Uterus (tissue), 4 donors: Measurements from ENCODE around the gene TFDP3. TPM values are rescaled to one million over a fixed set of nuclear protein-coding genes. Genes with fewer than 3 reads are reported as not detected.

Source experiments
- DNase-seq, 2 donors: peaks; one replicate each; pipeline ENCODE4 v3.0.0-alpha.2; 2019 to 2020
- H3K27ac ChIP-seq, 2 donors: fragments of 200-600 bp; sonication (generic); 1 replicate in 1 of 2; 2 replicates in 1 of 2; pipeline ENCODE4 v1.5.1; 2016 to 2018
- H3K27me3 ChIP-seq, 2 donors: fragments of 200-600 bp; sonication (generic); one replicate each; pipeline ENCODE4 v1.5.1; 2018 to 2019; ENCODE audit warnings: control low read depth in 1 of 2
- H3K36me3 ChIP-seq, 2 donors: fragments of 200-600 bp; sonication (generic); one replicate each; pipeline ENCODE4 v1.5.1; 2019; ENCODE audit warnings: control low read depth in 1 of 2
- H3K4me1 ChIP-seq, 2 donors: fragments of 200-600 bp; sonication (generic); one replicate each; pipeline ENCODE4 v1.5.1; 2018 to 2019; ENCODE audit warnings: control low read depth in 1 of 2
- H3K4me3 ChIP-seq, 2 donors: fragments of 200-600 bp; sonication (generic); 1 replicate in 1 of 2; 2 replicates in 1 of 2; pipeline ENCODE4 v1.5.1; 2018 to 2019; ENCODE audit warnings: mild to moderate bottlenecking in 1 of 2
- H3K9me3 ChIP-seq, 2 donors: fragments of 200-600 bp; sonication (generic); one replicate each; pipeline ENCODE4 v1.5.1; 2019; ENCODE audit warnings: control low read depth in 1 of 2
- POLR2A ChIP-seq, 2 donors: fragments of 450-650 bp; IDR thresholded peaks; one replicate each; pipeline ENCODE4 v1.6.1; 2016; ENCODE audit warnings: antibody characterized with exemption in 2 of 2, mild to moderate bottlenecking in 1 of 2, moderate library complexity in 1 of 2
- intact Hi-C: fragments of 100-400 bp; cut with DNase I; formaldehyde crosslinking; loops from one replicate; pipeline ENCODE4 v1.15.1; 2023; ENCODE audit warnings: low total_unique reads
- total RNA-seq, 4 donors: library from RNA; depleted of rRNA in 3 of 4; stranded (reverse); fragments of >200 nt in 3 of 4; gene quantifications; one replicate each; pipeline versions ENCODE4 v1.1.0 to v1.2.4, GENCODE V29; 2014 to 2023
- TF ChIP-seq, protein P1 (sequence below), 4 experiments: fragments of 200-600 bp in 2 of 4; fragments of 450-650 bp in 2 of 4; sonication (generic) in 2 of 4; IDR thresholded peaks; one replicate each; pipeline ENCODE4 v1.5.1; 2016 to 2019; ENCODE audit warnings: antibody characterized with exemption in 4 of 4, mild to moderate bottlenecking in 2 of 4, moderate library complexity in 1 of 4
- donor health status: DM: yes; HTN: yes; CAD: no.

TFDP3 gene
- total RNA-seq, 4 donors from 2014 or later: not detected

DNA sequence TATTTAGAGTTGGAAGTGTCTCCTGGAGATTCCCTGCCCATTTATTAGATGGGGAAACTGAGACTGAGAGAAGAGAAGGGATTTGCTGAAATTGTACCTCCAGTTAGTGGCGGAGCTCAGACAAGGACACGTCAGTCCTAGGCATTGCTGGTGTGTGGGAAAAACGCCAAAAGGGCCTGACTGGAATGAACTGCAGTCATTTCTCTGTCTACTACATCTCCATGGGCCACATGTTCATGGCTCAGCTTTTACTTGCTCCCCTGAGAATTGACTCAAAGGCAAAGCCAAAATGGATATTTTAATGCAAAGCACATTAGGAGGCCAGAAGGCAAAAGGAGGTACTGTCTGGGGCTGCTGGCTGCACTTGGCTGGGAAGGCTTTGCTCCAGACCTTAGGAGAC lies 3.9 kb downstream of the TFDP3 start:
- Histone ChIP-seq H3K27ac (no peak overlapping the region), H3K4me1 (no peaks in the 10 kb centered on the region), H3K4me3 (no peak overlapping the region), H3K36me3 (no peaks in the 10 kb centered on the region), H3K9me3 (no peaks in the 10 kb centered on the region), H3K27me3 (no peaks in the 10 kb centered on the region)
- no peak for TF ChIP-seq POLR2A (IDR thresholded peaks at IDR 0.05)
- TF ChIP-seq, protein P1, sequence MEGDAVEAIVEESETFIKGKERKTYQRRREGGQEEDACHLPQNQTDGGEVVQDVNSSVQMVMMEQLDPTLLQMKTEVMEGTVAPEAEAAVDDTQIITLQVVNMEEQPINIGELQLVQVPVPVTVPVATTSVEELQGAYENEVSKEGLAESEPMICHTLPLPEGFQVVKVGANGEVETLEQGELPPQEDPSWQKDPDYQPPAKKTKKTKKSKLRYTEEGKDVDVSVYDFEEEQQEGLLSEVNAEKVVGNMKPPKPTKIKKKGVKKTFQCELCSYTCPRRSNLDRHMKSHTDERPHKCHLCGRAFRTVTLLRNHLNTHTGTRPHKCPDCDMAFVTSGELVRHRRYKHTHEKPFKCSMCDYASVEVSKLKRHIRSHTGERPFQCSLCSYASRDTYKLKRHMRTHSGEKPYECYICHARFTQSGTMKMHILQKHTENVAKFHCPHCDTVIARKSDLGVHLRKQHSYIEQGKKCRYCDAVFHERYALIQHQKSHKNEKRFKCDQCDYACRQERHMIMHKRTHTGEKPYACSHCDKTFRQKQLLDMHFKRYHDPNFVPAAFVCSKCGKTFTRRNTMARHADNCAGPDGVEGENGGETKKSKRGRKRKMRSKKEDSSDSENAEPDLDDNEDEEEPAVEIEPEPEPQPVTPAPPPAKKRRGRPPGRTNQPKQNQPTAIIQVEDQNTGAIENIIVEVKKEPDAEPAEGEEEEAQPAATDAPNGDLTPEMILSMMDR (IDR thresholded peaks at IDR 0.05): no peak
- DNase-seq: no peak
- intact Hi-C loops: no loop called here

DNA sequence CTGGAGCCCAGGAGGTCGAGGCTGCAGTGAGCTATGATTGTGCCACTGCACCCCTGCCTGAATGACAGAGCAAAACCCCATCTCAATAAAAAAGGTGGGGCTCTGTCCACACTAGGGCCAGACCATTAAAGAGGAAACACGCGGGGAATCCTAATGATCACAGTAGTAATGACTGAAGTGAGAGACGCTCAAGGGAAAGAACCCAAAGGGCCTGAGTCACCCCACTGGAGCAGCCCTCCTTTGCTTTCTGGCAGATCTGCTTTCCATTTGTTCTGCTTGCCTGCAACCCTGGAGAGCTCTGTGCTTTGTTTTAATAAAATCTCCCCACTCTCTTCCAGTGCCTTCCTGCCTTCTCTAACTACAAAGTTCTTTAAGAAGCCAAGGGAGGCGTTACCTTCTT lies 5.0 kb downstream of the TFDP3 start:
- Histone ChIP-seq H3K4me1 (no peaks in the 10 kb centered on the region), H3K4me3 (no peak overlapping the region), H3K9me3 (no peaks in the 10 kb centered on the region), H3K27me3 (no peaks in the 10 kb centered on the region), H3K36me3 (no peaks in the 10 kb centered on the region), H3K27ac (no peak overlapping the region)
- intact Hi-C loops: no loop called here
- DNase-seq: no peak
- TF ChIP-seq, protein P1 (IDR thresholded peaks at IDR 0.05): no peak
- TF ChIP-seq POLR2A (IDR thresholded peaks at IDR 0.05): no peak

DNA sequence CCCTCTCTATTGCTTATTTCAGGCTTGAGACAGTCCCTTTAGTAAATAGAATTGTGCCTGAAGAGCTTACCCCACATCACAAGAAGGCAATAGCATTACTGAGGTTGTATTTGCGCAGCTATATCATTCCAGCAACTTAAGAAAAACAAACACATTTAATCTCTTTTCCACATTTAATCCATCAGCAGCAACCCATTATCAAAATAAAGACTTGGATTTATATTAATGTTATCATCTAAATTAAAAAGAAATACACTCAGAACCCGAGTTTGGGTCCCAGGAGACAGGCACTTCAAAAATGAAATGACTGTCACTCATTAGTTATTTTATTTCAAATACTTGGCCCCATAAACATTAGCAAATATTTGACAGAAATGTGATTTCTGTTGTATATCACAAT lies 10.4 kb downstream of the TFDP3 start:
- Histone ChIP-seq H3K36me3 (no peaks in the 10 kb centered on the region), H3K9me3 (no peaks in the 10 kb centered on the region), H3K4me3 (no peak overlapping the region), H3K4me1 (no peaks in the 10 kb centered on the region), H3K27ac (no peak overlapping the region), H3K27me3 (no peaks in the 10 kb centered on the region)
- intact Hi-C loops: no loop called here
- TF ChIP-seq, protein P1 (IDR thresholded peaks at IDR 0.05): no peak
- no peak for TF ChIP-seq POLR2A (IDR thresholded peaks at IDR 0.05)
- no peak for DNase-seq

DNA sequence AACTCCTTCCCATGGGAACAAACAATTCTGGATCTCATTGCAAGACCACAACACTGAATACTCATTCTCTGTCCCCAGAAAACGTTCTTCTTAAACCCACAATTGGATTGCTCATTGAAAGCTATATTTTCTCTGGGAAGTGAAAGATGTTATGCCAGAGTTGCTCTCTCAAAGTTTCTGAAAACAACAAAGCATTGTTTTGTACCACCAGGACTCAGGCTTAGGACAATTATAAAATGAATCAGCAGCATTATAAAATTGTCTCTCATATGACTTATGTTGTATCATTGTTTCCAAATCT lies 26.5 kb downstream of the TFDP3 start:
- Histone ChIP-seq H3K4me1 (no peaks in the 10 kb centered on the region), H3K36me3 (no peaks in the 10 kb centered on the region), H3K27ac (no peak overlapping the region), H3K27me3 (no peaks in the 10 kb centered on the region), H3K9me3 (no peaks in the 10 kb centered on the region), H3K4me3 (no peak overlapping the region)
- intact Hi-C loops: no loop called here
- no peak for TF ChIP-seq POLR2A (IDR thresholded peaks at IDR 0.05)
- TF ChIP-seq, protein P1 (IDR thresholded peaks at IDR 0.05): no peak
- DNase-seq: no peak

DNA sequence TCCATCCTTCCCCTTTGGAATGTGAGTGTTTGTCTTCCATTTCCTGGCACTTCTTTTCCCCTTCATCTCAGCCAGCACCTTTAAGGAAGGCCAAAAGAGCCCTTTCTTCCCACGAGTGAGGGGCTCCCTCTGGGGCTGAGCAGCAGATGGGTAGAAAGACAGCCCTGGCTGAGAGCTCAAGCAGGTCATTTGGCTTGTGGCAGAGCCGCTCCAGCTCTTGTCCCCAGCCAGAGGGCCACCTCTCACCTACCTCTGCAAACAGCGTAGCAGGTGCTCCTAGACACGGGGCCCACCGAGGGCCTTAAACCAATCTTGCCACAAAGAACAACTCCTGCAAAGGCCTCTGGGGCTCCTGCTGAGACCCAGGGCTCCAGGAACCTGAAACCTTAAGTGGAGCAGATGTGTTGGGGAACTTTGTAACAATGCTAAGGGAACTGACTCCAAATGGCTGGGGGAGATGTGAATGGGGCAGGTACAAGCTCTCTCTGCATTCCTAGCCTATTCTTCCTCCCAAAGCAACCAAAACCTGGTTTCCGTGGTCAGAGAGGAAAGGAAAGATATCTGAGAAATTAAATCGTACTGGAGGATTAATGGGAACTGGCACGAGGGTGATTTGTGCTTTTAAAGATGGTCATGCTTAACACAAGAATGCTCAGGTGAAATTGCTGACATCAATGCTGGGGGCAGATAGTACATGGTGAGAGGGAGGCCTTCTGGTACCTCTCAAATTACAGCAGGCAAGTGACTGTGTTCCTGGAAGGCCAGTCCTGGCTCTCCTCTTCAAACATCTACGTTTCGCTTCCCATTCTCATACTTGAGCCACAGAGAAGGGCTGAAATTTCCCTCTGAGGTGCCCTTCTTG lies 27.0 kb downstream of the TFDP3 start:
- DNase-seq: no peak
- H3K36me3 ChIP-seq: no peaks in the 10 kb centered on the region
- TF ChIP-seq, protein P1 (IDR thresholded peaks at IDR 0.05): no peak
- no peak for TF ChIP-seq POLR2A (IDR thresholded peaks at IDR 0.05)
- H3K4me1 ChIP-seq: no peaks in the 10 kb centered on the region
- H3K27ac ChIP-seq: no peak overlapping the region
- H3K4me3 ChIP-seq: no peak overlapping the region
- H3K27me3 ChIP-seq: no peaks in the 10 kb centered on the region
- H3K9me3 ChIP-seq: no peaks in the 10 kb centered on the region
- intact Hi-C loops: no loop called here
